H9 (cell line): Measurements from ENCODE around the gene TNPO1. TPM values are rescaled to one million over a fixed set of nuclear protein-coding genes. Genes with fewer than 3 reads are reported as not detected.

Experiments
- DNase-seq: peaks from one replicate; pipeline ENCODE4 v3.0.0-alpha.2; 2017
- H2AFZ ChIP-seq: one replicate; pipeline ENCODE4 v1.6.1; 2013; ENCODE audit warnings: mild to moderate bottlenecking, low read length, control low read depth, moderate library complexity
- H2AK5ac ChIP-seq: 2 replicates; pipeline ENCODE4 v1.6.1; 2013; ENCODE audit warnings: low read length, control low read depth, mixed read lengths; ENCODE audit not compliant: insufficient read length
- H2BK120ac ChIP-seq: one replicate; pipeline ENCODE4 v1.6.1; 2013; ENCODE audit warnings: low read depth, mild to moderate bottlenecking, low read length, control low read depth, inconsistent platforms; ENCODE audit not compliant: poor library complexity, severe bottlenecking
- H2BK12ac ChIP-seq: 2 replicates; pipeline ENCODE4 v1.6.1; 2013; ENCODE audit warnings: low read length, control low read depth, mixed read lengths, low read depth; ENCODE audit not compliant: insufficient read length
- H2BK15ac ChIP-seq: 2 replicates; pipeline ENCODE4 v1.6.1; 2013; ENCODE audit warnings: low read depth, low read length, control low read depth
- H2BK20ac ChIP-seq: one replicate; pipeline ENCODE4 v1.6.1; 2013; ENCODE audit warnings: low read depth, mild to moderate bottlenecking, low read length, control low read depth, inconsistent platforms; ENCODE audit not compliant: poor library complexity, severe bottlenecking
- H2BK5ac ChIP-seq: 2 replicates; pipeline ENCODE4 v1.6.1; 2013; ENCODE audit warnings: low read length, control low read depth, mixed read lengths; ENCODE audit not compliant: insufficient read length
- H3K14ac ChIP-seq: 2 replicates; pipeline ENCODE4 v1.6.1; 2013; ENCODE audit warnings: low read length, control low read depth; ENCODE audit not compliant: insufficient read depth
- H3K18ac ChIP-seq: 2 replicates; pipeline ENCODE4 v1.6.1; 2013; ENCODE audit warnings: low read depth, mild to moderate bottlenecking, mixed read lengths, low read length, control low read depth; ENCODE audit not compliant: insufficient read length
- H3K23ac ChIP-seq: 2 replicates; pipeline ENCODE4 v1.6.1; 2013; ENCODE audit warnings: low read length, control low read depth, mixed read lengths, low read depth; ENCODE audit not compliant: insufficient read length
- H3K23me2 ChIP-seq: 2 replicates; pipeline ENCODE4 v1.6.1; 2013; ENCODE audit warnings: low read depth, mild to moderate bottlenecking, mixed read lengths, low read length, control low read depth; ENCODE audit not compliant: insufficient read length, poor library complexity, severe bottlenecking
- H3K27ac ChIP-seq: 2 replicates; pipeline ENCODE4 v1.5.1; 2013; ENCODE audit warnings: low read length, control low read depth, mixed read lengths, low read depth; ENCODE audit not compliant: insufficient read length
- H3K27me3 ChIP-seq: 2 replicates; pipeline ENCODE4 v1.6.1; 2013; ENCODE audit warnings: low read length, control low read depth, inconsistent platforms; ENCODE audit not compliant: insufficient read depth
- H3K4ac ChIP-seq: 2 replicates; pipeline ENCODE4 v1.6.1; 2013; ENCODE audit warnings: low read depth, mild to moderate bottlenecking, control low read depth, inconsistent platforms, low read length, moderate library complexity
- H3K4me1 ChIP-seq: 2 replicates; pipeline ENCODE4 v1.6.1; 2013; ENCODE audit warnings: low read length, control low read depth, inconsistent platforms; ENCODE audit not compliant: insufficient read depth
- H3K4me2 ChIP-seq: 2 replicates; pipeline ENCODE4 v1.6.1; 2013; ENCODE audit warnings: low read length, control low read depth, mixed read lengths; ENCODE audit not compliant: insufficient read length, insufficient read depth
- H3K56ac ChIP-seq: 2 replicates; pipeline ENCODE4 v1.6.1; 2013; ENCODE audit warnings: low read depth, mild to moderate bottlenecking, mixed read lengths, low read length, control low read depth; ENCODE audit not compliant: insufficient read length
- H3K79me1 ChIP-seq: 2 replicates; pipeline ENCODE4 v1.6.1; 2013; ENCODE audit warnings: low read depth, mild to moderate bottlenecking, moderate library complexity, low read length, control low read depth, inconsistent platforms; ENCODE audit not compliant: insufficient read depth, poor library complexity, severe bottlenecking
- H3K79me2 ChIP-seq: 2 replicates; pipeline ENCODE4 v1.6.1; 2013; ENCODE audit warnings: low read length, control low read depth, inconsistent platforms; ENCODE audit not compliant: insufficient read depth
- H3K9ac ChIP-seq: 2 replicates; pipeline ENCODE4 v1.6.1; 2013; ENCODE audit warnings: low read length, control low read depth, mixed read lengths; ENCODE audit not compliant: insufficient read length; ENCODE audit errors: extremely low read depth
- H3K9me3 ChIP-seq: one replicate; pipeline ENCODE4 v1.6.1; 2013; ENCODE audit warnings: low read depth, low read length, inconsistent platforms; ENCODE audit not compliant: control insufficient read depth
- H3T11ph ChIP-seq: one replicate; pipeline ENCODE4 v1.6.1; 2013; ENCODE audit warnings: mild to moderate bottlenecking, low read length, control low read depth, inconsistent platforms
- H4K20me1 ChIP-seq: one replicate; pipeline ENCODE4 v1.6.1; 2013; ENCODE audit not compliant: control insufficient read depth, insufficient read length, insufficient read depth
- H4K5ac ChIP-seq: 2 replicates; pipeline ENCODE4 v1.6.1; 2013; ENCODE audit warnings: low read depth, mild to moderate bottlenecking, mixed read lengths, low read length, control low read depth; ENCODE audit not compliant: insufficient read length
- H4K8ac ChIP-seq: replicated peaks from 2 replicates; pipeline ENCODE4 v1.6.1; 2013; ENCODE audit warnings: low read length, control low read depth, mixed read lengths, low read depth; ENCODE audit not compliant: insufficient read length
- H4K91ac ChIP-seq: 2 replicates; pipeline ENCODE4 v1.6.1; 2013; ENCODE audit warnings: low read depth, mild to moderate bottlenecking, moderate library complexity, mixed read lengths, low read length, control low read depth; ENCODE audit not compliant: insufficient read length
- H3K27ac Mint-ChIP-seq, 3 experiments: 2 replicates in 2 of 3; 3 replicates in 1 of 3; pipeline ENCODE4 v1.8.0; 2020 to 2021; ENCODE audit warnings: mixed read lengths in 3 of 3, mild to moderate bottlenecking in 1 of 3, moderate library complexity in 1 of 3
- H3K27me3 Mint-ChIP-seq: 2 replicates; pipeline ENCODE4 v1.8.0; 2021; ENCODE audit warnings: low read depth, mild to moderate bottlenecking, moderate library complexity, mixed read lengths
- H3K36me3 Mint-ChIP-seq, 3 experiments: 2 replicates in 2 of 3; 3 replicates in 1 of 3; pipeline ENCODE4 v1.8.0; 2020 to 2021; ENCODE audit warnings: low read depth in 3 of 3, mixed read lengths in 3 of 3; ENCODE audit not compliant: insufficient read depth in 1 of 3
- H3K4me1 Mint-ChIP-seq, 2 experiments: 2 replicates each; pipeline ENCODE4 v1.8.0; 2020; ENCODE audit warnings: mixed read lengths in 2 of 2
- H3K4me3 Mint-ChIP-seq, 2 experiments: 2 replicates in 1 of 2; 3 replicates in 1 of 2; pipeline ENCODE4 v1.8.0; 2020 to 2021; ENCODE audit warnings: mild to moderate bottlenecking in 2 of 2, mixed read lengths in 2 of 2, moderate library complexity in 1 of 2
- H3K9me3 Mint-ChIP-seq, 2 experiments: 2 replicates in 1 of 2; 3 replicates in 1 of 2; pipeline ENCODE4 v1.8.0; 2020; ENCODE audit warnings: mild to moderate bottlenecking in 2 of 2, mixed read lengths in 2 of 2, moderate library complexity in 1 of 2
- CTCF ChIP-seq: fragments of 200-600 bp; sonication (generic); conservative IDR thresholded peaks from 3 replicates; pipeline ENCODE4 v1.8.0; 2021; ENCODE audit warnings: antibody characterized with exemption, mild to moderate bottlenecking
- WGBS: extraction: QIAGEN DNeasy Blood & Tissue Kit; methylation state at CpG from one replicate; pipeline ENCODE4 v1.1.7; 2013; ENCODE audit warnings: missing lambda C conversion rate, low lambda C conversion rate, mixed read lengths; ENCODE audit not compliant: insufficient read length; ENCODE audit errors: extremely low coverage; 5-methylcytosine and 5-hydroxymethylcytosine counted together
- total RNA-seq: library from RNA; stranded (reverse); gene quantifications from 2 replicates; pipeline ENCODE4 v1.2.1, GENCODE V29; 2021

TNPO1 gene
- total RNA-seq, 1 experiment from 2014 or later, result 164 TPM

DNA sequence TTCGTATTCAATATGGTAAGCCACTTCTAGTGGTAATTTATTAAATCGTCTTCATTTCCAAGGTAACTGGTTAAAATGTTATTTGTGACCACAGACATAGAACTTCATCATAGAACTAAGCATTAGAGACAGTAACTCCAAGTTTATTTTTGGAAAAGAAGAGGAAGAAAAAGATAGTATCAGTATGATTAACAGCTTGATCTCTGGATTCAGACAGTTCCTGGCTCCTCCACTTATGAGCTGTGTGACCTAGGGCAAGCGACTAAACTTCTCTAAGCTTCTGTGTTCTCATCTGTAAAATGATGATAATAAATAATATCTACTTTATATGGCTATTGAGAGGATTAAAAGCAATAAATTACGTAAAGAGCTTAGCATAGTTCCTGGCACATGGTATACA, 29.8 kb upstream of the TNPO1 start:
- Histone ChIP-seq H2AK5ac (no peak overlapping the region), H4K91ac (no peak overlapping the region), H2BK5ac (no peak overlapping the region), H3K79me1 (no peaks in the 10 kb centered on the region), H3K79me2 (no peaks in the 10 kb centered on the region; the same call in 1 of the 2 replicates), H3K4me1 (no peaks in the 10 kb centered on the region), H2AFZ (no peak overlapping the region), H2BK120ac (no peak overlapping the region), H3K18ac (no peak overlapping the region), H3K4me2 (no peak overlapping the region), H4K20me1 (no peaks in the 10 kb centered on the region), H3K4ac (no peak overlapping the region), H3K9ac (no peak overlapping the region), H2BK15ac (no peak overlapping the region), H3K23me2 (no peaks in the 10 kb centered on the region), H2BK12ac (no peak overlapping the region), H2BK20ac (no peak overlapping the region), H4K5ac (no peak overlapping the region), H3K14ac (no peak overlapping the region), H3K9me3 (no peaks in the 10 kb centered on the region), H3K27ac (no peak overlapping the region), H3K27me3 (no peaks in the 10 kb centered on the region), H3K56ac (no peak overlapping the region), H4K8ac (no peak overlapping the region), H3K23ac (no peak overlapping the region), H3T11ph (no peak overlapping the region)
- Mint-ChIP-seq H3K9me3 (no peaks in the 10 kb centered on the region), H3K36me3 (no peaks in the 10 kb centered on the region), H3K27me3 (no peaks in the 10 kb centered on the region), H3K27ac (no peak overlapping the region), H3K4me1 (peaks cover 2 to 3% of the 10 kb centered on the region in 2 experiments; a peak in 1 of 4 replicates), H3K4me3 (no peak overlapping the region)
- no peak for TF ChIP-seq CTCF
- no peak for DNase-seq
- no CpG with 5 or more reads among the region's 4 CpGs for WGBS
